Lower lobe of right lung (tissue), 2 donors: Measurements from ENCODE around the gene MAST2. TPM values are rescaled to one million over a fixed set of nuclear protein-coding genes. Genes with fewer than 3 reads are reported as not detected.

Experiments used
- ATAC-seq, 2 donors: fragments of 200-7000 bp; cut with Tn5 transposase; one replicate each; pipeline ENCODE4 v1.9.1; 2020 to 2022; ENCODE audit warnings: mild to moderate bottlenecking in 2 of 2, moderate library complexity in 2 of 2
- DNase-seq: peaks from one replicate; pipeline ENCODE4 v3.0.0-alpha.2; 2020
- H3K27ac ChIP-seq: fragments of 200-600 bp; one replicate; pipeline ENCODE4 v1.8.0; 2022
- H3K27me3 ChIP-seq: fragments of 200-600 bp; one replicate; pipeline ENCODE4 v1.8.0; 2022; ENCODE audit warnings: low read depth
- H3K36me3 ChIP-seq: fragments of 200-600 bp; one replicate; pipeline ENCODE4 v1.8.0; 2022; ENCODE audit warnings: mild to moderate bottlenecking
- H3K4me1 ChIP-seq: fragments of 200-600 bp; one replicate; pipeline ENCODE4 v1.8.0; 2022
- H3K4me3 ChIP-seq: fragments of 200-600 bp; one replicate; pipeline ENCODE4 v1.8.0; 2022; ENCODE audit warnings: mild to moderate bottlenecking
- H3K9me3 ChIP-seq: fragments of 200-600 bp; one replicate; pipeline ENCODE4 v1.8.0; 2022
- CTCF ChIP-seq: fragments of 200-600 bp; IDR thresholded peaks from one replicate; pipeline ENCODE4 v1.8.0; 2022; ENCODE audit warnings: antibody characterized with exemption, mild to moderate bottlenecking
- intact Hi-C: fragments of 100-400 bp; cut with DNase I; formaldehyde crosslinking; loops from one replicate; pipeline ENCODE4 v1.11.0; 2022
- total RNA-seq: library from RNA; stranded (reverse); fragmentation: NEBNext Ultra II Directional; extraction: Animal tissue kit (Norgen Biotek cat#: 25700); gene quantifications from one replicate; pipeline ENCODE4 v1.2.1, GENCODE V29; 2021
- donor health status: DM: no; HTN: yes; CAD: no; lungs with severe emphysema.

The MAST2 gene
- total RNA-seq, 1 donor from 2014 or later: 25.8 TPM

- intact Hi-C loops: no loop called here
- ATAC-seq: no peak
- no peak for TF ChIP-seq CTCF
- H3K27me3 ChIP-seq: no peaks in the 10 kb centered on the region
- DNase-seq: no peak
- H3K4me1 ChIP-seq: peaks cover 2% of the 10 kb centered on the region
- no peak overlapping the region for H3K4me3 ChIP-seq
- no peaks in the 10 kb centered on the region for H3K36me3 ChIP-seq
- no peak overlapping the region for H3K27ac ChIP-seq
- no peaks in the 10 kb centered on the region for H3K9me3 ChIP-seq
Measured at GRCh38 chr1:45998020-45998617, 194.7 kb downstream of the MAST2 start.

GRCh38 chr1:45999507-45999906 lies 196.1 kb downstream of the MAST2 start:
- TF ChIP-seq CTCF: no peak
- Histone ChIP-seq H3K4me1 (peaks cover 9% of the 10 kb centered on the region), H3K9me3 (no peaks in the 10 kb centered on the region), H3K36me3 (no peaks in the 10 kb centered on the region), H3K27me3 (no peaks in the 10 kb centered on the region), H3K27ac (no peak overlapping the region), H3K4me3 (no peak overlapping the region)
- intact Hi-C loops: no loop called here
- ATAC-seq (no peak), DNase-seq (no peak)

DNA sequence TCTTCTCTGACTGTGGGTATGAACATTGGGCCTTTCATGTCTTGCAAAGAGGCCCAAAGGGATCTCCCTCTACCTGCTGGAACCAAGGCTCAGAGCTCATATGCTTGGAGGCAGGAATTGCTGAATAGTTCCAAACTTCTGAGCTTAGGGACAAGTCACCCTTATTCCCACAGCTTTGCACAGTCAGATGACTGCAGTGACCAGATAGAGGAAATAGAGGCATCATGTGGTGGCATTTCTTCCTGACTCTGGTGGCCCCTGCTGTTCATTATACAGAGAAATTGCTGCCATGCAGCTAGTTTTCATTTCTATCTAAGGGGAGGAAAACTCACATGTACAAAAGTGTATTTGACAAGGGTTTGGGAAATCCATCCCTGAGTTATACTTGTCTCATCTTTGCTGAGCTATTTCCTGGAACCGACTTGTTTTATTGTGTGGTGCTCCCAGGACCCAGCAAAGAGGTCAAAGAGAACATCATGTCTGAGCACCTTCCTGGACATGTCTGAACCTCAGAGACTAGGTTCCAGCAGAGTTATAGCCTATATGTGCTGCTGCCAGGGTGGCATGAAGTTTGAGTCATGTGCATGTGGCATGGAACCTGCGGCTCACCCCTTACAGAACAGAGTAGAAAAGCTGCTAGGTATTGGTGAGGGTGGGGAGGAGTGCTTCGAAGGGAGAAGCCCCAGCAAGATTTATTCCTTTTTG lies 197.8 kb downstream of the MAST2 start:
- ATAC-seq (peak in 1 of 2 donors; percentile 32), DNase-seq (no peak)
- Histone ChIP-seq H3K4me3 (no peak overlapping the region), H3K9me3 (no peaks in the 10 kb centered on the region), H3K36me3 (peaks cover 1% of the 10 kb centered on the region), H3K4me1 (peaks cover 9% of the 10 kb centered on the region), H3K27ac (no peak overlapping the region), H3K27me3 (no peaks in the 10 kb centered on the region)
- no peak for TF ChIP-seq CTCF
- intact Hi-C loops: no loop called here

DNA sequence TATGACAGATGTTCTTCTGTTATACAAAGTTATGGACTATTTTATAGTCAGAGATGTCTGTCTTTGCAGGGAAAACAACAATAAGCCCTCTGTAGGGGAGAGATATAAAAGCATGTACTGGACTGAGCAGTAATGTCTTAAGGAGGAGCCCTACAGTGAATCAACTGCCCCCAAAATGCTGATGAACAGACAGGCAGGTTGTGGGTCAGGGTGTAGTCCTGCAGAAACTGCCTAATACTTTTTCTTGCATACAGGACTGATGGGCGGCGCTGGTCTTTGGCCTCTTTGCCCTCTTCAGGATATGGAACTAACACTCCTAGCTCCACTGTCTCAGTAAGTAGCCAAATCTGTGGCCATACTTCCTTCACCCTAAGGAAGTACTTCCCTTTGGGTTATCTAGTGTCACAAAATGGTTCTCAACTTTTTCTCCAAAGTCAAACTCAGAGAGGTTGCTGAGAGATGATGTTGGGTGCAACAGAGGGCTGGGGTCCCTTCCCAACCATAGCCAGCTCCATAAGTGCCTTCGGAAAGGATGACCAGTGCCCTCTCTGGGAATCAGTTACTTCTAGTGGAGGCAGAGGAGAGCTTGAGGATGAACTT lies 199.2 kb downstream of the MAST2 start:
- H3K4me1 ChIP-seq: peaks cover 9% of the 10 kb centered on the region
- no peak overlapping the region for H3K27ac ChIP-seq
- no peak overlapping the region for H3K4me3 ChIP-seq
- ATAC-seq (peak in 1 of 2 donors; percentile 34), DNase-seq (no peak)
- no peaks in the 10 kb centered on the region for H3K27me3 ChIP-seq
- intact Hi-C loops: no loop called here
- TF ChIP-seq CTCF: no peak
- H3K9me3 ChIP-seq: no peaks in the 10 kb centered on the region
- peaks cover 13% of the 10 kb centered on the region for H3K36me3 ChIP-seq

GRCh38 chr1:46003315-46003714 lies 199.9 kb downstream of the MAST2 start:
- no peaks in the 10 kb centered on the region for H3K27me3 ChIP-seq
- no peak overlapping the region for H3K4me3 ChIP-seq
- intact Hi-C loops: no loop called here
- peak; percentile 30 to 48 for ATAC-seq
- no peak overlapping the region for H3K27ac ChIP-seq
- H3K9me3 ChIP-seq: no peaks in the 10 kb centered on the region
- DNase-seq: peak; percentile 78
- peaks cover 9% of the 10 kb centered on the region for H3K4me1 ChIP-seq
- peaks cover 20% of the 10 kb centered on the region for H3K36me3 ChIP-seq
- no peak for TF ChIP-seq CTCF
